Panc1 (cell line): ENCODE data around the gene CD1E. TPM values are rescaled to one million over a fixed set of nuclear protein-coding genes. Genes with fewer than 3 reads are reported as not detected.

Experiments used
- ATAC-seq: fragments of 200-7000 bp; cut with Tn5 transposase; 2 replicates; pipeline ENCODE4 v1.9.1; 2020; ENCODE audit warnings: mild to moderate bottlenecking, moderate library complexity
- BruUV-seq: library from RNA; stranded (reverse); fragments of 400-500 nt; replicated peaks from 2 replicates; lab custom pipeline; 2021; lab: Mats Ljungman, UMichigan
- CTCF ChIA-PET: fragments of 300-600 bp; sonication (Branson Sonifier 250); formaldehyde crosslinking; loops from one replicate; lab custom pipeline; 2022; ENCODE audit warnings: antibody characterized with exemption; lab: Charles Lee
- POLR2A ChIA-PET: fragments of 300-600 bp; sonication (Branson Sonifier 250); formaldehyde crosslinking; loops from one replicate; lab custom pipeline; 2022; ENCODE audit warnings: antibody characterized with exemption; lab: Charles Lee
- DNase-seq: peaks from one replicate; pipeline ENCODE4 v3.0.0-alpha.2; 2010; ENCODE audit warnings: low read depth, low spot score
- H3K27ac ChIP-seq: 2 replicates; pipeline ENCODE4 v1.5.1; 2011; ENCODE audit warnings: mild to moderate bottlenecking, low read length, inconsistent platforms
- H3K27me3 ChIP-seq: fragments of 200-500 bp; sonication (Bioruptor generic); 2 replicates; pipeline ENCODE4 v1.6.0; 2014; ENCODE audit warnings: low read length, inconsistent platforms; ENCODE audit not compliant: control insufficient read depth, insufficient read depth
- H3K36me3 ChIP-seq: fragments of 200-500 bp; sonication (Bioruptor generic); 2 replicates; pipeline ENCODE4 v1.5.1; 2014; ENCODE audit warnings: inconsistent platforms, mild to moderate bottlenecking, low read length, moderate library complexity; ENCODE audit not compliant: control insufficient read depth, insufficient read depth
- H3K4me1 ChIP-seq: 2 replicates; pipeline ENCODE4 v1.5.1; 2011; ENCODE audit warnings: inconsistent platforms, mild to moderate bottlenecking, low read length, moderate library complexity; ENCODE audit not compliant: control insufficient read depth, insufficient read depth
- H3K4me3 ChIP-seq, 2 experiments: 2 replicates each; pipeline ENCODE4 v1.5.1; 2011 to 2012; ENCODE audit warnings: low read depth in 2 of 2, low read length in 2 of 2, mild to moderate bottlenecking in 2 of 2, inconsistent platforms in 1 of 2, moderate library complexity in 1 of 2
- H3K9me3 ChIP-seq: fragments of 200-500 bp; sonication (Bioruptor generic); 2 replicates; pipeline ENCODE4 v1.5.1; 2014; ENCODE audit warnings: low read depth, mild to moderate bottlenecking, inconsistent platforms, low read length, moderate library complexity; ENCODE audit not compliant: control insufficient read depth, insufficient read depth
- CTCF ChIP-seq: fragments of 450-650 bp; IDR thresholded peaks from 2 replicates; pipeline ENCODE4 v1.5.1; 2017; ENCODE audit warnings: mild to moderate bottlenecking
- POLR2AphosphoS5 ChIP-seq: IDR thresholded peaks from 2 replicates; pipeline ENCODE4 v1.6.1; 2012; ENCODE audit warnings: mild to moderate bottlenecking, low read depth, low read length, moderate library complexity
- REST ChIP-seq, 2 experiments: IDR thresholded peaks; 2 replicates each; pipeline ENCODE4 v1.6.1; 2011 to 2012; ENCODE audit warnings: low read depth in 2 of 2, control low read depth in 1 of 2, low read length in 1 of 2, mild to moderate bottlenecking in 1 of 2, moderate library complexity in 1 of 2; ENCODE audit not compliant: insufficient read depth in 1 of 2
- SIN3A ChIP-seq: IDR thresholded peaks from 2 replicates; pipeline ENCODE4 v1.6.1; 2012; ENCODE audit warnings: low read depth, mild to moderate bottlenecking, low read length, moderate library complexity, borderline replicate concordance; ENCODE audit not compliant: insufficient read depth
- TCF7L2 ChIP-seq: IDR thresholded peaks from 2 replicates; pipeline ENCODE4 v1.6.1; 2011; ENCODE audit warnings: mild to moderate bottlenecking, low read depth, low read length, inconsistent platforms
- in situ Hi-C: cut with HindIII; loops from 2 replicates; pipeline ENCODE4 v1.10.0; 2016; ENCODE audit warnings: low sequenced_read_pairs, low pct_unique_long_range_greater_than_20kb
- intact Hi-C: fragments of 100-400 bp; cut with micrococcal nuclease; formaldehyde crosslinking; loops from one replicate; pipeline ENCODE4 v1.10.0; 2022; ENCODE audit not compliant: unreplicated experiment
- total RNA-seq: library from RNA; stranded (reverse); gene quantifications from one replicate; pipeline ENCODE4 v1.2.1, GENCODE V29; 2021; ENCODE audit not compliant: unreplicated experiment

CD1E gene
- total RNA-seq, 1 experiment from 2014 or later: not detected

GRCh38 chr1:158362482-158362881, 8.8 kb downstream of the CD1E start:
- no peaks in the 10 kb centered on the region for H3K36me3 ChIP-seq
- H3K4me1 ChIP-seq: no peaks in the 10 kb centered on the region
- H3K9me3 ChIP-seq: no peaks in the 10 kb centered on the region
- CTCF ChIA-PET: no interaction called here
- ATAC-seq (no peak), DNase-seq (no peak)
- no peaks in the 10 kb centered on the region for H3K27me3 ChIP-seq
- no TSS peak for BruUV-seq
- H3K27ac ChIP-seq: no peak overlapping the region
- in situ Hi-C loops (no loop called here), intact Hi-C loops (no loop called here)
- POLR2A ChIA-PET: no interaction called here
- no peak overlapping the region for H3K4me3 ChIP-seq
- TF ChIP-seq CTCF (no peak), SIN3A (no peak), TCF7L2 (no peak), REST (IDR thresholded peaks at IDR 0.05; ENCODE audit: insufficient read depth in 1 of 2, low read depth in 2 of 2, low read length in 1 of 2) (no peak), POLR2AphosphoS5 (no peak)

- in situ Hi-C loops: no loop called here
- Histone ChIP-seq H3K9me3 (no peaks in the 10 kb centered on the region), H3K36me3 (no peaks in the 10 kb centered on the region), H3K27ac (no peak overlapping the region), H3K27me3 (no peaks in the 10 kb centered on the region), H3K4me1 (no peaks in the 10 kb centered on the region), H3K4me3 (no peak overlapping the region)
- BruUV-seq: no TSS peak
- CTCF ChIA-PET: no interaction called here
- intact Hi-C loops: no loop called here
- POLR2A ChIA-PET: no interaction called here
- TF ChIP-seq REST (IDR thresholded peaks at IDR 0.05; ENCODE audit: insufficient read depth in 1 of 2, low read depth in 2 of 2, low read length in 1 of 2) (no peak), TCF7L2 (no peak), POLR2AphosphoS5 (no peak), SIN3A (no peak), CTCF (no peak)
- DNase-seq (no peak), ATAC-seq (no peak)
Measured at GRCh38 chr1:158362941-158363340, 9.2 kb downstream of the CD1E start.
